Inferior parietal cortex (tissue), 1 donor: ENCODE results near the gene RPL13.

Experiments used
- DNase-seq: peaks from one replicate; pipeline ENCODE4 v3.0.0-alpha.2; 2016; ENCODE audit errors: extremely low spot score

The RPL13 gene

GRCh38 chr16:89599451-89599858 lies 39.0 kb downstream of the RPL13 start:
- DNase-seq = no peak

GRCh38 chr16:89599902-89600301 lies 39.4 kb downstream of the RPL13 start:
- DNase-seq = no peak

DNA sequence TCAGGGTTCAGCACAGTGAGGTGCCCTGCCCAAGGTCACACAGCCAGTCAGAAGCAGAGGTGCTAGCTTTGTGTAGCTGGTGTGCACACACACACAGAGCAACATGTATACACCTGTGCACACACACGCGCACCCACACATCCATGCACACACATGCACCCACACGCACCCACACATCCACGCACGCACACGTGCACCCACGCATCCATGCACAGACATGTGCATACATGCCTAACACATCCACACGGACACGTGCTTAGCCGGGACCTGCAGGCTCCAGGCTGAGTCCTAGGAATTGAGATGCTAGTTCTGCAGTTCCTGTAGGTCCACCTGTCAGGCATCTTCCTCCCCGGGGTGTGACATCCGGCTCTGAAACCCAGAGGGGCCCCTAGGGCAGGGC lies 39.9 kb downstream of the RPL13 start:
- no peak for DNase-seq

GRCh38 chr16:89600956-89601355 lies 40.5 kb downstream of the RPL13 start:
- DNase-seq = no peak

GRCh38 chr16:89601906-89602272 lies 41.4 kb downstream of the RPL13 start:
- DNase-seq = no peak

DNA sequence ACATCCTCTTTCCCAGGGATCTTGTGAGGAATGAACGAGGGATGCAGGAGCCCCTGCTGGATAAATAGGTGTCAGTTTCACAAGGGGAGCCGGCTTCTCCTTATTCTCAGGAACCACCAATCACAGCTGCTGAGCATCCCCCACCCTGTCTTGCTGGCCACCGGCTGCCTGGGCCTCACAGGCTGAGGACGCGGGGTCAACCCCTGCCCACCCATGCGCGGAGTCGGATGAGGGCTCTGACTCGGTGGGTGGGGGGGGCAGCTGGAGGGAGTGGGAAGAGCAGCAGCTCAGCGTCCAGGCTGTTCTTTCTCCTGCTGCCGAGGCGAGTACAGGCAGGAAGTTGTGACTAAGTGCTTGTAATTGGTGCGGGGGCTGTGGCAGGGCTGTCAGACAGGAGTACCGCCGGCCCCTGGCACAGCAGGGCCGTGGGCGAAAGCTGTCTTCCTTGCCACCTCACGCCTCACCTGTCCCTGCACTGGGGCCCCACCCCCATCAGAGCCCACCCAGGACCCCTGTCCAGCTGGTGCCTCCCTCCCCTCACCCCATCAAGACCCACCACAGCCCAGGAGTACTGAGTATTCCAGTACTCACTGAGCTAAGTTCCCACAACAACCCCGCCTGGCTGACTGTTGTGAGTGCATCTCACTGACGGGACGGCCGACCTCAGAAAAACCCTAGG lies 41.9 kb downstream of the RPL13 start:
- DNase-seq = peak; percentile 21

DNA sequence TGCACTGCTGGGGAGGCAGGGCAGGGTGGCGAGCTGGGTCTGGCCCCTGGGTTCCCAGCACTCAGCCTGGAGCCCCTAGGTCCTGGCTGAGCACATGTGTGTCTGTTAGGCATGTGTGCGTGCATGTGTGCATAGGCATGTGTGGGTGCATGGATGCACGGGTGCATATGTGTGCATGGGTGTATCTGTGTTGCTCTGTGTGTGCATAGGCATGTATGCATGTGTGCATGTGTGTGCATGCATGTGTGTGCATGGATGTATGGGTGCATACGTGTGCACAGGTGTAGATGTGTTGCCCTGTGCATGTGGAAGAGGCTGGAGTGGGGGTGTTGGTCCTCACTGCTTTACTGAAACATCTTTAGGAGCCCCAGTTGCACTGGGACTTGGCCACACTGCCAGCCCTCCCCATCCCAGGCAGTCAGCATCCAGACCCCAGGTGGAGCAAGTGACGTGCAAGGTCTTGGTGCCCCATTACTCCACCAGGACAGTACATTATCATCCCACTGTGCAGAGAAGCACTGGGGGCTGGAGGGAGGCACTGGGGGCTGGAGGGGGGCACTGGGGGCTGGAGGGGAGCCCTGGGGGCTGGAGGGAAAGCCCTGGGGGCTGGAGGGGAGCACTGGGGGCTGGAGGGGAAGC lies 42.6 kb downstream of the RPL13 start:
- no peak for DNase-seq

DNA sequence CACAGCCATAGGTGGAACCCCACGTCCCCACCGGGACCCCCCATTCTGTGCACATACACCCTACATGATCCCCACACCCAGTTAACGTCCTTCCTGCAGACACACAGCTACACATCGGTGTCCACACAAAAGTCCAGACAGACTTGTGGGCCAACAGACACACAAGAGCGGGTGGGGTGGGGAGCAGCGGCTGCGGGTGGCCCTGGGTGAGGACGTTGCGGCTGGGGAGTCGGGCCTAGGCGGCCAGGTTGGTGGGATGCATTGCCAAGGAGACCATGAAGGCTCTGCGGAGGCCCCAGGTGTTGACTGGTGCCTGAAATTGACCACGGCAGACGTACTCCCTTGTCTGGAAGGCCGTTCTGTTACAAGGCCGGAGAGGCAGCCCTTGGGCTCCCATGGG lies 44.3 kb downstream of the RPL13 start:
- no peak for DNase-seq

GRCh38 chr16:89605186-89605970 lies 44.9 kb downstream of the RPL13 start:
- DNase-seq = no peak

GRCh38 chr16:89606006-89606405 lies 45.5 kb downstream of the RPL13 start:
- DNase-seq = no peak

- no peak for DNase-seq
Measured at GRCh38 chr16:89607453-89607852, 47.0 kb downstream of the RPL13 start.

- DNase-seq = no peak
Measured at GRCh38 chr16:89607937-89608740, 47.7 kb downstream of the RPL13 start.

DNA sequence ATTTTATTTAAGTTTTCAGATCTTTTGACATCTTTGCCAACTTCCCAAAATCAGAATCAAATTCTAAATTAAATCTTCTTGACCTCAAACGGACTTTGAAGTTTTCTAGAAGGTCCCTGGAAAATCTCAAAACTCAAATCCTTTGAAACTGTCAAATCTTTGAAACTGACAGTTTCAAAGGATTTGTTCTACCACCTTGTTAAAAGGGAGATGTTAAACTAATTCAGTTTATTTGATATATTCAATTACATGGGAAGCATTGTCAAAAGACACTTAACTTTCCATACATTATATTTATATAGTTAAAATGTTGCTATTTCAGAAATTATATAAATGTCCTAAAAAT lies 49.6 kb downstream of the RPL13 start:
- no peak for DNase-seq

GRCh38 chr16:89612415-89613166 lies 52.1 kb downstream of the RPL13 start:
- DNase-seq = no peak

- DNase-seq = no peak
Measured at GRCh38 chr16:89613231-89613953, 52.9 kb downstream of the RPL13 start, which contains the start of gene DPEP1. Gene DPEP1, plus strand, starts transcription at chr16:89613642. Its CDS starts 16,769 bp downstream, at chr16:89630411.

GRCh38 chr16:89613954-89614459 lies 53.5 kb downstream of the RPL13 start:
- no peak for DNase-seq
